HCT116 (cell line): ENCODE measurements around the gene PIGQ. TPM values are rescaled to one million over a fixed set of nuclear protein-coding genes. Genes with fewer than 3 reads are reported as not detected.

Source experiments
- ATAC-seq: fragments of 200-7000 bp; cut with Tn5 transposase; 2 replicates; pipeline ENCODE4 v1.9.1; 2020; ENCODE audit warnings: mild to moderate bottlenecking, moderate library complexity
- BruUV-seq: library from RNA; stranded (reverse); fragments of 400-500 nt; replicated peaks from 2 replicates; lab custom pipeline; 2021; lab: Mats Ljungman, UMichigan
- CTCF ChIA-PET: fragments of 300-600 bp; sonication (Branson Sonifier 250); formaldehyde crosslinking; loops from one replicate; lab custom pipeline; 2021; ENCODE audit warnings: antibody characterized with exemption; lab: Charles Lee
- POLR2A ChIA-PET: fragments of 300-600, 350-600 bp; sonication (Branson Sonifier 250); formaldehyde crosslinking; loops from one replicate; lab custom pipeline; 2021; ENCODE audit warnings: antibody characterized with exemption; lab: Charles Lee
- RAD21 ChIA-PET, 2 experiments: fragments of 300-600 bp; sonication (Branson Sonifier 250); formaldehyde crosslinking; loops; one replicate each; lab custom pipeline; 2023; ENCODE audit warnings: low total read pairs in 2 of 2; ENCODE audit not compliant: uncharacterized antibody in 2 of 2, unreplicated experiment in 2 of 2, low non-redundant PET in 1 of 2; lab: Charles Lee
- DNase-seq: peaks from one replicate; pipeline ENCODE4 v3.0.0-alpha.2; 2010; ENCODE audit warnings: low read depth, low spot score
- H2AFZ ChIP-seq: fragments of 200-600 bp; shearing (Covaris generic), sonication (generic); 2 replicates; pipeline ENCODE4 v1.6.1; 2017; ENCODE audit warnings: low read depth, mixed run types, mixed read lengths, antibody characterized with exemption, low read length; ENCODE audit not compliant: poor library complexity, severe bottlenecking
- H3K27ac ChIP-seq: 2 replicates; pipeline ENCODE4 v1.5.1; 2012; ENCODE audit warnings: low read depth, low read length
- H3K27me3 ChIP-seq: fragments of 200-600 bp; sonication (generic); 2 replicates; pipeline ENCODE4 v1.6.1; 2016; ENCODE audit warnings: mixed run types, low read length, mixed read lengths; ENCODE audit not compliant: insufficient read depth
- H3K36me3 ChIP-seq, 2 experiments: fragments of 200-500 bp in 1 of 2; fragments of 200-600 bp in 1 of 2; sonication (Bioruptor generic) in 1 of 2; sonication (generic) in 1 of 2; 2 replicates each; pipeline versions ENCODE4 v1.5.1 to v1.6.1; 2014 to 2016; ENCODE audit warnings: low read length in 2 of 2, inconsistent platforms in 1 of 2, mixed read lengths in 1 of 2, mixed run types in 1 of 2; ENCODE audit not compliant: insufficient read depth in 2 of 2, control insufficient read depth in 1 of 2
- H3K4me1 ChIP-seq, 2 experiments: fragments of 200-600 bp in 1 of 2; sonication (generic) in 1 of 2; 2 replicates each; pipeline versions ENCODE4 v1.5.1 to v1.6.1; 2012 to 2017; ENCODE audit warnings: low read length in 2 of 2, inconsistent platforms in 1 of 2, mild to moderate bottlenecking in 1 of 2, mixed read lengths in 1 of 2, mixed run types in 1 of 2, moderate library complexity in 1 of 2; ENCODE audit not compliant: insufficient read depth in 2 of 2, control insufficient read depth in 1 of 2
- H3K4me2 ChIP-seq: fragments of 200-600 bp; sonication (generic); 2 replicates; pipeline ENCODE4 v1.6.1; 2017; ENCODE audit warnings: mixed run types, low read length, mixed read lengths
- H3K4me3 ChIP-seq, 2 experiments: fragments of 200-600 bp in 1 of 2; sonication (generic) in 1 of 2; replicated peaks in 1 of 2; 2 replicates each; pipeline ENCODE4 v1.5.1; 2011 to 2016; ENCODE audit warnings: low read length in 2 of 2, control low read depth in 1 of 2, low read depth in 1 of 2, mild to moderate bottlenecking in 1 of 2, mixed read lengths in 1 of 2, mixed run types in 1 of 2
- H3K79me2 ChIP-seq: fragments of 200-600 bp; sonication (generic); 2 replicates; pipeline ENCODE4 v1.6.1; 2017; ENCODE audit warnings: mild to moderate bottlenecking, mixed run types, low read length, moderate library complexity, mixed read lengths; ENCODE audit not compliant: insufficient read depth
- H3K9ac ChIP-seq: fragments of 200-600 bp; sonication (generic); 2 replicates; pipeline ENCODE4 v1.6.1; 2016; ENCODE audit warnings: low read length, mixed read lengths
- H3K9me2 ChIP-seq: fragments of 200-600 bp; sonication (generic), shearing (Covaris generic); 2 replicates; pipeline ENCODE4 v1.6.1; 2017; ENCODE audit warnings: mixed run types, mild to moderate bottlenecking, moderate library complexity; ENCODE audit not compliant: insufficient read depth
- H3K9me3 ChIP-seq, 2 experiments: fragments of 200-500 bp in 1 of 2; fragments of 200-600 bp in 1 of 2; sonication (Bioruptor generic) in 1 of 2; sonication (generic) in 1 of 2; 2 replicates each; pipeline ENCODE4 v1.6.1; 2014 to 2017; ENCODE audit warnings: low read length in 2 of 2, mixed read lengths in 2 of 2, inconsistent platforms in 1 of 2, low read depth in 1 of 2, mild to moderate bottlenecking in 1 of 2, mixed run types in 1 of 2, moderate library complexity in 1 of 2; ENCODE audit not compliant: control insufficient read depth in 1 of 2, insufficient read depth in 1 of 2
- H4K20me1 ChIP-seq: fragments of 200-600 bp; sonication (generic), shearing (Covaris generic); 2 replicates; pipeline ENCODE4 v1.6.1; 2017; ENCODE audit warnings: mixed run types, mild to moderate bottlenecking, moderate library complexity; ENCODE audit not compliant: insufficient read depth
- EZH2phosphoT487 ChIP-seq: fragments of 200-600 bp; IDR thresholded peaks from 2 replicates; pipeline ENCODE4 v1.6.1; 2018; ENCODE audit warnings: antibody characterized with exemption, borderline replicate concordance
- RAD21 ChIP-seq: IDR thresholded peaks from 2 replicates; pipeline ENCODE4 v1.6.1; 2012; ENCODE audit warnings: low read depth, mild to moderate bottlenecking
- ZNF274 ChIP-seq: fragments of 200-500 bp; sonication (Bioruptor generic); IDR thresholded peaks from 2 replicates; pipeline ENCODE4 v1.6.1; 2014; ENCODE audit warnings: mild to moderate bottlenecking, low read depth, low read length, inconsistent platforms
- intact Hi-C: fragments of 100-400 bp; cut with micrococcal nuclease; formaldehyde crosslinking; loops from 2 replicates; pipeline ENCODE4 v1.10.0; 2022
- total RNA-seq: library from RNA; stranded (reverse); gene quantifications from one replicate; pipeline ENCODE4 v1.2.1, GENCODE V29; 2021; ENCODE audit not compliant: unreplicated experiment
- TF ChIP-seq, protein P1 (sequence below), 3 experiments: fragments of 200-600 bp in 1 of 3; sonication (generic) in 1 of 3; IDR thresholded peaks in 2 of 3; conservative IDR thresholded peaks in 1 of 3; 2 replicates each; pipeline ENCODE4 v1.5.1; 2012 to 2017; ENCODE audit warnings: low read depth in 2 of 3, low read length in 2 of 3, antibody characterized with exemption in 1 of 3, borderline replicate concordance in 1 of 3, control low read depth in 1 of 3, mild to moderate bottlenecking in 1 of 3, mixed read lengths in 1 of 3, mixed run types in 1 of 3, moderate library complexity in 1 of 3; ENCODE audit not compliant: insufficient read depth in 1 of 3
- TF ChIP-seq, protein P2 (sequence below): IDR thresholded peaks from 2 replicates; pipeline ENCODE4 v1.6.1; 2012

PIGQ gene
- total RNA-seq, 1 experiment from 2014 or later: 21.0 TPM

GRCh38 chr16:578870-579405 is 9.2 kb downstream of the PIGQ start:
- H3K9me3 ChIP-seq: no peaks in the 10 kb centered on the region
- no peaks in the 10 kb centered on the region for H3K27me3 ChIP-seq
- H3K36me3 ChIP-seq: no peaks in the 10 kb centered on the region
- H4K20me1 ChIP-seq: no peaks in the 10 kb centered on the region
- H3K9me2 ChIP-seq: no peaks in the 10 kb centered on the region
- intact Hi-C loops: loop anchor here (2.0 kb wide), 1 partner anchor 82 kb away; no protein-coding TSS in a partner anchor
- ATAC-seq: peak; percentile 92
- no peak for DNase-seq
- H3K79me2 ChIP-seq: no peaks in the 10 kb centered on the region
- POLR2A ChIA-PET: no interaction called here
- H3K4me1 ChIP-seq: no peaks in the 10 kb centered on the region
- CTCF ChIA-PET: interaction anchor here (0.9 to 1.1 kb wide), 2 partner anchors 14 to 82 kb away, joined by 3 read pairs; no protein-coding TSS in a partner anchor
- TF ChIP-seq ZNF274: no peak
- peak; percentile 81 for TF ChIP-seq RAD21
- TF ChIP-seq, protein P1, sequence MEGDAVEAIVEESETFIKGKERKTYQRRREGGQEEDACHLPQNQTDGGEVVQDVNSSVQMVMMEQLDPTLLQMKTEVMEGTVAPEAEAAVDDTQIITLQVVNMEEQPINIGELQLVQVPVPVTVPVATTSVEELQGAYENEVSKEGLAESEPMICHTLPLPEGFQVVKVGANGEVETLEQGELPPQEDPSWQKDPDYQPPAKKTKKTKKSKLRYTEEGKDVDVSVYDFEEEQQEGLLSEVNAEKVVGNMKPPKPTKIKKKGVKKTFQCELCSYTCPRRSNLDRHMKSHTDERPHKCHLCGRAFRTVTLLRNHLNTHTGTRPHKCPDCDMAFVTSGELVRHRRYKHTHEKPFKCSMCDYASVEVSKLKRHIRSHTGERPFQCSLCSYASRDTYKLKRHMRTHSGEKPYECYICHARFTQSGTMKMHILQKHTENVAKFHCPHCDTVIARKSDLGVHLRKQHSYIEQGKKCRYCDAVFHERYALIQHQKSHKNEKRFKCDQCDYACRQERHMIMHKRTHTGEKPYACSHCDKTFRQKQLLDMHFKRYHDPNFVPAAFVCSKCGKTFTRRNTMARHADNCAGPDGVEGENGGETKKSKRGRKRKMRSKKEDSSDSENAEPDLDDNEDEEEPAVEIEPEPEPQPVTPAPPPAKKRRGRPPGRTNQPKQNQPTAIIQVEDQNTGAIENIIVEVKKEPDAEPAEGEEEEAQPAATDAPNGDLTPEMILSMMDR (IDR thresholded peaks at IDR 0.05 in 2 of 3, conservative IDR thresholded peaks at IDR 0.05 in 1 of 3; ENCODE audit: borderline replicate concordance in 1 of 3, insufficient read depth in 1 of 3, low read depth in 2 of 3, low read length in 2 of 3): peak; percentile 59 to 74 (median 68); a peak in 5 of 6 replicates
- TF ChIP-seq EZH2phosphoT487: no peak
- TF ChIP-seq, protein P2, sequence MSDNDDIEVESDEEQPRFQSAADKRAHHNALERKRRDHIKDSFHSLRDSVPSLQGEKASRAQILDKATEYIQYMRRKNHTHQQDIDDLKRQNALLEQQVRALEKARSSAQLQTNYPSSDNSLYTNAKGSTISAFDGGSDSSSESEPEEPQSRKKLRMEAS: peak; percentile 32; the same call in 1 of the 2 replicates
- BruUV-seq: no TSS peak
- no peak overlapping the region for H3K9ac ChIP-seq
- no peak overlapping the region for H3K4me2 ChIP-seq
- RAD21 ChIA-PET: no interaction called here
- H2AFZ ChIP-seq: no peak overlapping the region
- H3K27ac ChIP-seq: no peak overlapping the region
- no peak overlapping the region for H3K4me3 ChIP-seq
